MM.1S (cell line): Measurements from ENCODE around the gene PARD3.

ENCODE experiments used
- DNase-seq: peaks from one replicate; pipeline ENCODE4 v3.0.0-alpha.2; 2015
- H2AFZ ChIP-seq: fragments of 300-600 bp; sonication (generic); 2 replicates; pipeline ENCODE4 v1.6.0; 2016; ENCODE audit warnings: antibody characterized with exemption, low read length
- H3F3A ChIP-seq: fragments of 300-600 bp; sonication (generic); 2 replicates; pipeline ENCODE4 v1.6.1; 2016; ENCODE audit warnings: mild to moderate bottlenecking, antibody characterized with exemption, low read length, moderate library complexity, mixed read lengths; ENCODE audit not compliant: insufficient read depth
- H3K27ac ChIP-seq: fragments of 300-600 bp; sonication (generic); 2 replicates; pipeline ENCODE4 v1.5.1; 2016; ENCODE audit warnings: mild to moderate bottlenecking, low read length
- H3K27me3 ChIP-seq: fragments of 300-600 bp; sonication (generic); replicated peaks from 2 replicates; pipeline ENCODE4 v1.6.0; 2016; ENCODE audit warnings: low read length; ENCODE audit not compliant: insufficient read depth
- H3K36me3 ChIP-seq: fragments of 300-600 bp; sonication (generic); replicated peaks from 2 replicates; pipeline ENCODE4 v1.6.1; 2016; ENCODE audit warnings: mild to moderate bottlenecking, low read length, mixed read lengths; ENCODE audit not compliant: insufficient read depth
- H3K4me1 ChIP-seq: fragments of 300-600 bp; sonication (generic); 2 replicates; pipeline ENCODE4 v1.6.1; 2016; ENCODE audit warnings: low read length, mixed read lengths
- H3K4me2 ChIP-seq: fragments of 300-600 bp; sonication (generic); 2 replicates; pipeline ENCODE4 v1.6.0; 2016; ENCODE audit warnings: low read depth, low read length
- H3K4me3 ChIP-seq: fragments of 300-600 bp; sonication (generic); 2 replicates; pipeline ENCODE4 v1.5.1; 2016; ENCODE audit warnings: low read length, mixed read lengths
- H3K79me2 ChIP-seq: fragments of 300-600 bp; sonication (generic); 2 replicates; pipeline ENCODE4 v1.6.1; 2016; ENCODE audit warnings: mixed run types, low read length, mixed read lengths
- H3K9ac ChIP-seq: fragments of 300-600 bp; sonication (generic); 2 replicates; pipeline ENCODE4 v1.6.1; 2016; ENCODE audit warnings: low read length, mixed read lengths
- H3K9me2 ChIP-seq: fragments of 300-600 bp; sonication (generic); replicated peaks from 2 replicates; pipeline ENCODE4 v1.6.1; 2016; ENCODE audit warnings: mild to moderate bottlenecking, low read length, mixed read lengths; ENCODE audit not compliant: insufficient read depth
- H3K9me3 ChIP-seq: fragments of 300-600 bp; sonication (generic); replicated peaks from 2 replicates; pipeline ENCODE4 v1.6.1; 2016; ENCODE audit warnings: mild to moderate bottlenecking, low read length, mixed read lengths; ENCODE audit not compliant: insufficient read depth
- H4K20me1 ChIP-seq: fragments of 300-600 bp; sonication (generic); 2 replicates; pipeline ENCODE4 v1.6.1; 2016; ENCODE audit warnings: mild to moderate bottlenecking, low read length, moderate library complexity, mixed read lengths; ENCODE audit not compliant: insufficient read depth
- CTCF ChIP-seq: fragments of 300-600 bp; sonication (generic); IDR thresholded peaks from 2 replicates; pipeline ENCODE4 v1.5.1; 2016; ENCODE audit warnings: antibody characterized with exemption, low read length, mixed read lengths
- EZH2 ChIP-seq: fragments of 300-600 bp; sonication (generic); optimal IDR thresholded peaks from 2 replicates; pipeline ENCODE3; 2017; ENCODE audit warnings: low read depth, mild to moderate bottlenecking, antibody characterized with exemption, low read length, mixed read lengths
- EZH2phosphoT487 ChIP-seq: fragments of 300-600 bp; sonication (generic); IDR thresholded peaks from 2 replicates; pipeline ENCODE4 v1.6.1; 2018; ENCODE audit warnings: antibody characterized with exemption, low read length

Gene PARD3

GRCh38 chr10:34116220-34116641 is 698.9 kb downstream of the PARD3 start:
- Histone ChIP-seq H3K9me2 (no peaks in the 10 kb centered on the region), H3K79me2 (no peaks in the 10 kb centered on the region), H3K4me1 (no peaks in the 10 kb centered on the region), H3K9me3 (no peaks in the 10 kb centered on the region), H3K27ac (no peak overlapping the region), H3K27me3 (no peaks in the 10 kb centered on the region), H4K20me1 (no peaks in the 10 kb centered on the region), H3K4me3 (no peak overlapping the region), H3K9ac (no peak overlapping the region), H3K4me2 (no peak overlapping the region), H2AFZ (no peak overlapping the region), H3K36me3 (no peaks in the 10 kb centered on the region), H3F3A (no peaks in the 10 kb centered on the region)
- TF ChIP-seq CTCF: no peak
- TF ChIP-seq EZH2: no peak
- no peak for TF ChIP-seq EZH2phosphoT487
- DNase-seq: no peak

- H3K4me3 ChIP-seq: no peak overlapping the region
- H2AFZ ChIP-seq: no peak overlapping the region
- H3K9me2 ChIP-seq: no peaks in the 10 kb centered on the region
- H3K9me3 ChIP-seq: no peaks in the 10 kb centered on the region
- no peaks in the 10 kb centered on the region for H4K20me1 ChIP-seq
- TF ChIP-seq CTCF (no peak), EZH2 (no peak), EZH2phosphoT487 (no peak)
- no peaks in the 10 kb centered on the region for H3K27me3 ChIP-seq
- no peaks in the 10 kb centered on the region for H3K4me1 ChIP-seq
- H3K79me2 ChIP-seq: no peaks in the 10 kb centered on the region
- no peaks in the 10 kb centered on the region for H3F3A ChIP-seq
- DNase-seq: no peak
- H3K36me3 ChIP-seq: no peaks in the 10 kb centered on the region
- no peak overlapping the region for H3K27ac ChIP-seq
- no peak overlapping the region for H3K9ac ChIP-seq
- no peak overlapping the region for H3K4me2 ChIP-seq
Measured at GRCh38 chr10:34114914-34115313, 700.2 kb downstream of the PARD3 start.

GRCh38 chr10:34113504-34114225 is 701.4 kb downstream of the PARD3 start:
- H4K20me1 ChIP-seq: no peaks in the 10 kb centered on the region
- no peaks in the 10 kb centered on the region for H3F3A ChIP-seq
- no peak overlapping the region for H2AFZ ChIP-seq
- H3K9me3 ChIP-seq: no peaks in the 10 kb centered on the region
- H3K27me3 ChIP-seq: no peaks in the 10 kb centered on the region
- H3K4me3 ChIP-seq: no peak overlapping the region
- TF ChIP-seq CTCF: no peak
- TF ChIP-seq EZH2: no peak
- TF ChIP-seq EZH2phosphoT487: no peak
- no peaks in the 10 kb centered on the region for H3K36me3 ChIP-seq
- H3K9ac ChIP-seq: no peak overlapping the region
- no peak for DNase-seq
- no peak overlapping the region for H3K4me2 ChIP-seq
- no peaks in the 10 kb centered on the region for H3K9me2 ChIP-seq
- no peaks in the 10 kb centered on the region for H3K4me1 ChIP-seq
- H3K27ac ChIP-seq: no peak overlapping the region
- H3K79me2 ChIP-seq: no peaks in the 10 kb centered on the region
